Occipital lobe (tissue), 2 donors: ENCODE measurements around the gene ACTRT2. TPM values are rescaled to one million over a fixed set of nuclear protein-coding genes. Genes with fewer than 3 reads are reported as not detected.

Source experiments
- DNase-seq: peaks from one replicate; lab custom pipeline; 2025; lab: John Stamatoyannopoulos, UW
- total RNA-seq: library from RNA; depleted of rRNA; stranded (reverse); fragments of >200 nt; gene quantifications from one replicate; pipeline ENCODE4 v1.2.3, GENCODE V29; 2014

The ACTRT2 gene
- total RNA-seq, 1 donor from 2014 or later, result not detected

DNA sequence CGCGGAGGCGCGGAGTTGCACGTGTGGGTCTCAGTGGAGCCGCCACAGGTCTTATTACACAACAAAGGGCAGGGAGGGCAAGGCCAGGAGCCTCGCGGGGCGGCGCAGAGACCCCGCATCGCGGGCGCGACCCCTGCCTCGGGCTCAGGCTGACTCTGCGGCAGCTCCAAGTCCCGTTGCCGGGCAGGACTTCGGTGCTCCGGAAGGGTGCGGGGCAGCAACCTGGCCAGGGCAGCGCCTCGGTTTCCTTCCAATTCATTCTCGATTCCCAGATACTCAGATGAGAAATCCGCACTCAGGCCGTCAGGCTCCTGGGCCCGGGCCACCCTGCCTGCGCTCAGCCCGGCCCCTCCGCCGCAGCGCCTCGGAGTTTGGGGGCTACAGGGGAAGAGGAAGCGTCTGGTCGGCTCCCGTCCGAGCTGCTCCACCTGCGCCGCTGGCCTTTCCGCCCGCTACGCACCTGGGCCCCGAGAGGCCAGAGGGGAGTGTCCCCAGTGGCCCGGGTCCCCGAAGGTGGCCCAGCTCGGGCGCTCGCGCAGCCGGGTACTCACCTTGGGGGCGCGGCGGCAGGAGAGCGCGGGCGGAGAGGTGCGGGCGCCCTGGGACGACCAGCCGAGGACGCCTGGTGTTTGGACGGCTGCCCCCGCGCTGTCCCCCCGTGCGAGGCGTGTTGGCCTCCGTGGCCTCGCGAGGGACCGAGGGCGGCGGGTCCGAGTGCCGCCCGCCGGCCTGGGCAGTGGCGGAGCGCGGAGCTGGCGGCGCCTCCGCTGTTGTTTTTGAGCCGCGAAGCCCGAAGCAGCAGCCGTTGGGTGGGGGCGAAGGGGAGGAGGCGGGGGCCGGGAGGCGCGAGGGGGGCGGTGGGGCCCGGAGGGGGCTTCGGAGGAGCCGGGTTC lies 46.6 kb downstream of the ACTRT2 start:
- DNase-seq, result no peak

DNA sequence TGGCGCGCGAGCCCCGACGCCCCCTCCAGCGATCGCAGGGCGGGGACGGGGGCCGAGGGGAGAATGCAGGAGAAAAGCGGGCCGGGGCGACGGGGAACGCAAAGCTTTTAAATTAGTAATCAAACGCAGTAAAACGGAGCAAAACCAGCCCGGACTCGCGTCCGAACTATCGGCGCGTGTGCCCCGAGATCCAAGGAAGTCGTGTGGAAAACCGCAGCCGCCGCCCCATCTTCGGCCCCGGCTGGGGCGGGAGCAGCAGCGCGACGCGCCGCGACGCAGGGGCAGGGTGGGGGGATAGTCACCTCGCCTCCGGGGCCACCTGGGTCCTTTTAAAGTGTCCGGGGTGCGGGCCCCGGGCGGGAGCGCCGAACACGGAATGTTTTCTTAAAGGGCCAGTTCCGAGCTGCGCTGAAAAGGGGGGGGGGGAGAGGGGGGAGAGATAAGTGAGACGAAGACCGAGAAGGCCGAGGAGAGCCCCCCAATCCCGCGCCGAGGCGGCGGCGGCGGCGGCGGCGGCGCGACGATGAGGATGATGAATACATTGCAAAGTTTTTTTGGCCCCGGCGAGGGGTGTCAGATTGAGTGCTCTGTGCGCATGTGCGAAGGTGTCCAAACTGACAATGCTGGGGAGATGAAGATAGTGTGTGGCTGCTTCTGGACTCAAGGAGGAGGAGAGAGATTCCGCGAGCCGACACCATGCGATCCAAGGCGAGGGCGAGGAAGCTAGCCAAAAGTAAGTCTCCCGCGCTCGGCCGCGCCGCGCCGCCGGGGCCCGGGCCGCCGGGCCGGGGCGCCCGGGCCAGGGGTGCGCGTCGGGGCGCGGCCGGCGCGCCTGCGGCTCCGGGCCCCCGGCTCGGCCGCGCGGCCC lies 47.5 kb downstream of the ACTRT2 start, which contains the start of gene PRDM16:
PRDM16 (plus strand) TSS at position 640 of the 868 bp plus-strand sequence; CDS start at position 697, 57 bp downstream.
- DNase-seq, result no peak

DNA sequence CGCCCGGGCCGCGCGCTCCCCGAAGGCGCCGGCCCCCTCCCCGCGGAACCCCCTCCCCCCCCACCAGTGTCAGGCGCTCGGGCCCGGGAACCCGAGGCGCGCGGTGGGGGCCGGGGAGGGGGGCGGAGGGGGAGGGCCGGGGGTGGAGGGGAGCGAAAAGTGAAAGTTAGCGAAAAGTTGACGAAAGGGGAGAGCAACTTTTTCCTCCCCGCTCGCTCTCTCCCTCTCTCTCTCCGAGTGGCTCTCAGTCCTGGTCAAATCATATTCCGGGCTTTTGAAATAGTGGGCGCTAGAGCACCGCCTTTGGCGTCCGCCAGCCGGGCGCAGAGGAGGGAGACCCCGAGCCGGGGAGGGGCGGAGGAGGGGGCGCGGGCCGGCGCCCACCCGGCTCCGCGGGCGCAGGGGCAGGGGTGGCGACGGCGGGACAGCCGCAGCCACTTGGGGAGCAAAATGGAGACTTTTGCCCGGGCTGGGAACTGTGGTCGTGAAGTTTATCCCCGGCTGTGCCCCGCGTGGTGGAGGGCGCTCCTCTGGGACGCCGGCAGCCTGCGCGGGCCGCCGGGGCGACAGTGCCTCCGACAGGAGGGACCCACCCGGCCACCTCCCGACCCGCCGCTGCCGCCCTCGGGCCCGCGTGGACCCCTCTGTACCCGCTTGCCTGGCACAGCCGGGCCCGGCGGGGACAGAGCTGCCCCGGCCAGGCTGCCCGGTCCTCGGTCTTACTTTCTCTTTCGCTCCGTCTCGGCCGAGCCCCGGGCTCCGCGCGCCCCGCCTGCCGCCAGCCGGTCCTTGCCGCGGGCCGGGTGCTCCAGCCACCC lies 48.4 kb downstream of the ACTRT2 start:
- DNase-seq, result no peak

DNA sequence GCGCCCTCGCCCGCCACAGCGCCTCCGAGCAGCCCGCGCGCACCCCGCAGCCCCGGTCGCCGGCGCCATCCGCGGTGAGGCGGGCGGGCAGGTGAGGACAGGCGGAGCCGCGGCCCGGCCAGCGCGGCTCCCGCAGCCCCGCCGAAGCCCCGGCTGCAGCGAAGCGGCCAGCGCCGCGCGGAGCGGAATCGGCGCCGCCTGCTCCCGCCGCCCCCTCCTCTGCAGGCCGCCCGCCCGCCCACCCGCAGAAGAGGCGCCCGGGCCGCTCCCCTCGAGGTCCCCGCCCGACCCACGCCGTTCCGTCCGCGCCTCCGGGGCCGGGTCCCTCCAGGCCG lies 49.0 kb downstream of the ACTRT2 start:
- DNase-seq, result no peak

DNA sequence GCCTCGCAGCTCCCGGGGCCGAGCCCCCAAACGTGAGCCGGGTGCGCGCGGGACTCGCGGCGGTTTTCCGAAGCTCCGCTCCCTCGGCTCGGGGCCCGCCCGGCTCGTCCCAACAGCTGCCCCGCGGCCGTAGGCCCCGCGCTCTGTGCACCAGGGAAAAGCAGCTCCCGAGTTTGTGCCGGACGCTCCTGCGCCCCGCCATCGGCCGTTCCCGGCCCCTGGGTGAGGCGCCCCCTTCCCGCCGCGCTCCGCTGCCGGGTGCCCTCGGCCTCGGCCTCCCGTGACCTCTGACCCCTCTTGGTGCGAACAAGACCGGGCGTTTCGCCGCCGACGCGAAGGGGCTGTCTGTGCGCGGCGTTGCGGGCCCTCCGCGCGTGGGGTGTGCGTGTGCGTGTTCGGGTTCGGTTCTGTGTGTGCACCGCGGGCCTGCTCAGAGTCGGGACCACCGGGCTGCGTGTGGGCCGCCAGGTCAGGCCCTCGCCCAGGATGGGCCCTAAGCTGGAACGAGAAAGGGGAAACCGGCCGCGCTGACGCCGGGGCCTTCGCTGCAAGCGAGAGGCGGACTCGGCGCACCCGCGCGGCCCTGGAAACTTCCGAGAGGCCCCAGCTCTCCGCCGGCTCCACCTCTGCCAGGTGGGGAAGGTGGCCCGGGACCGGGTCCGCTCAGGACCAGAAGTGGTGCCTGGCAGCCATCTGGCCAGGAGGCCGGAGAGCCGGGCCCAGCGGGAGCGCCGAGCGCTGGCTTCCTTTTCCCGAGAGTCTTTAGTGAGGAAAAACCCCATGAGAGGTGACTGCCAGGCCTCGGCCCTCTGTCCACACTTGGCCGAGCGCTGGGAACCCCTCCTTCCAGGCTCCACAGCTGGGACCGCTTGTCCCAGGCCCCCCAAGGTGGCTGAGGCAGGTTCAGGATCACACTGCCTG lies 49.6 kb downstream of the ACTRT2 start:
- DNase-seq, result no peak

DNA sequence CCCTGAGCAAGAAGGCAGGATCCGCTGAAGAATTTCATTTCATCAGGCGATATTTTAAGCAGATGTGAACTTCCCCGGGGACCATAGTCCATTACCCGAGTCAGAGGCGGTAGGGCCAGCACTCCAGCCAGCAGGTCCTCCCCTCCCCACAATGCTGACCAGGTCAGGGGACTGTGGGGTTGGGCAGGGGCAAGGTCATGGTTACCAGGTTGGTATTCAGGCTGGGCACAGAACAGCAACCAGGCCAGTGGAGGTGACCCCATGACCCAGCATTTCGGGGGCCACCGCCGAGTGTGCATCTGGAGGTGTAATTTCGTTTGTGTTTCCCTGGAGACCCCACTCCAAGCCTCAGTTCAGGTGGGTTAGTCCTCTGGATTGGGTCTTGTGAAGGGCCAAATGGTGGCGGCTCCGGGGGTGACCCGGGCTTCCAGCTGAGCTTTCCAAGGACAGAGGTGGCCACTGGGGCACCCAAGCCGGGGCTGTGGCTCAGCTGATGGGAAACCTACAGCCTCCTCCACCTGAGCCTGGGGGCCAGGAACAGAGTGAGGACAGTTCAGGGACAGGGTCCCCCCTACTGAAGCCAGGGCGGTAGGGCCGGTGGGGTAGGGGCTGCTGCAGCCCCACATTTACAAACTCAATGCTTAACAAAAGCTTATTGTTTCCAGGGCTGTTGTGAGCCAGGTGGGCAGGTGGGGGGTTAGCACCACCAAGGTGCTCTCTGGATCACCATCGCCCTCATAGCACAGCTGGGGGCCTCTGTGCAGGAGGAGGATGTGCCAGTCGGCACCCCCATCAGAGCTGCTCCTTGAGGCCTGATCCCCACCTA lies 50.5 kb downstream of the ACTRT2 start:
- no peak for DNase-seq

Other genes with a start within 250 kb of the ACTRT2 start
- gene TTC34, start 219.8 kb upstream of the ACTRT2 start, total RNA-seq, result 0.16 TPM
- gene PRDM16, start 47.7 kb downstream of the ACTRT2 start, total RNA-seq, result 6.7 TPM